ENCODE results near the gene VSTM4. TPM values are rescaled to one million over a fixed set of nuclear protein-coding genes. Genes with fewer than 3 reads are reported as not detected.

Gene VSTM4
- total RNA-seq, 1 experiment from 2014 or later = 0.07 TPM

DNA sequence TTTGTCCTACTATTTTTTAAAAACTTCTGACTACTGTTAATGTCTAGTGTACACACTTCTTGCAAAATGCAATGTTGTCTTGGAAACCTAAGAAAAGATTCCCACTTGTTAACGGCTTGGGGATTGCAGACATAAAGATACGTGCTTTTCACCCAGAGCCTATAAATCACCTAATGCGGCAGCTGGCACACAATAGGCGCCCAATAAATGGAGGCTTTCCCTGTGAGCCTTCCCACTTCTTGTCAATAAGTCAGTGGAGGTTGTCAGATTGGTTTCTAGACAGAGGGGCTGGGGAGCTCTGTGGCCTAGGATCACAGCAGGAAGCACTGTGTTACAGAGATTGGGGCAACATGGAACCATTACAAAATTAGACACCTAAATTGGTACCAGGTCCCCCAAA is 74.7 kb downstream of the VSTM4 start:
- Histone ChIP-seq H3K4me3 (replicated peaks in 1 of 2; ENCODE audit: low read depth in 1 of 2, low read length in 2 of 2) (no peak overlapping the region), H4K20me1 (ENCODE audit: insufficient read depth) (no peaks in the 10 kb centered on the region), H3K4me2 (ENCODE audit: low read length) (no peak overlapping the region), H3K9me2 (ENCODE audit: insufficient read depth) (no peaks in the 10 kb centered on the region), H3K4me1 (ENCODE audit: control insufficient read depth in 1 of 2, insufficient read depth in 2 of 2, low read length in 2 of 2) (peaks cover 0 to 8% of the 10 kb centered on the region in 2 experiments; a peak in 2 of 4 replicates), H3K27me3 (ENCODE audit: insufficient read depth, low read length) (peaks cover 19% of the 10 kb centered on the region), H2AFZ (ENCODE audit: low read depth, low read length, poor library complexity, severe bottlenecking) (no peak overlapping the region), H3K9ac (ENCODE audit: low read length) (no peak overlapping the region), H3K27ac (ENCODE audit: low read depth, low read length) (no peak overlapping the region), H3K9me3 (ENCODE audit: control insufficient read depth in 1 of 2, insufficient read depth in 1 of 2, low read depth in 1 of 2, low read length in 2 of 2) (no peaks in the 10 kb centered on the region), H3K79me2 (ENCODE audit: insufficient read depth, low read length) (no peaks in the 10 kb centered on the region), H3K36me3 (ENCODE audit: control insufficient read depth in 1 of 2, insufficient read depth in 2 of 2, low read length in 2 of 2) (no peaks in the 10 kb centered on the region)
- CTCF ChIA-PET = no interaction called here
- POLR2A ChIA-PET = no interaction called here
- ATAC-seq (no peak), DNase-seq (ENCODE audit: low read depth, low spot score) (no peak)
- RAD21 ChIA-PET (ENCODE audit: low non-redundant PET in 1 of 2, low total read pairs in 2 of 2, uncharacterized antibody in 2 of 2, unreplicated experiment in 2 of 2) = no interaction called here
- no TSS peak for BruUV-seq (replicated peaks)
- intact Hi-C loops (cut with micrococcal nuclease) = no loop called here
- TF ChIP-seq ELF1 (IDR thresholded peaks at IDR 0.05; ENCODE audit: borderline replicate concordance, low read depth) = no peak
- TF ChIP-seq TCF7L2 (IDR thresholded peaks at IDR 0.05; ENCODE audit: borderline replicate concordance, extremely low read depth, insufficient read depth, insufficient read length) = no peak
- TF ChIP-seq CBX3 (IDR thresholded peaks at IDR 0.05; ENCODE audit: low read depth) = no peak
- no peak for TF ChIP-seq SP1 (IDR thresholded peaks at IDR 0.05; ENCODE audit: low read depth)
- TF ChIP-seq, protein P1, sequence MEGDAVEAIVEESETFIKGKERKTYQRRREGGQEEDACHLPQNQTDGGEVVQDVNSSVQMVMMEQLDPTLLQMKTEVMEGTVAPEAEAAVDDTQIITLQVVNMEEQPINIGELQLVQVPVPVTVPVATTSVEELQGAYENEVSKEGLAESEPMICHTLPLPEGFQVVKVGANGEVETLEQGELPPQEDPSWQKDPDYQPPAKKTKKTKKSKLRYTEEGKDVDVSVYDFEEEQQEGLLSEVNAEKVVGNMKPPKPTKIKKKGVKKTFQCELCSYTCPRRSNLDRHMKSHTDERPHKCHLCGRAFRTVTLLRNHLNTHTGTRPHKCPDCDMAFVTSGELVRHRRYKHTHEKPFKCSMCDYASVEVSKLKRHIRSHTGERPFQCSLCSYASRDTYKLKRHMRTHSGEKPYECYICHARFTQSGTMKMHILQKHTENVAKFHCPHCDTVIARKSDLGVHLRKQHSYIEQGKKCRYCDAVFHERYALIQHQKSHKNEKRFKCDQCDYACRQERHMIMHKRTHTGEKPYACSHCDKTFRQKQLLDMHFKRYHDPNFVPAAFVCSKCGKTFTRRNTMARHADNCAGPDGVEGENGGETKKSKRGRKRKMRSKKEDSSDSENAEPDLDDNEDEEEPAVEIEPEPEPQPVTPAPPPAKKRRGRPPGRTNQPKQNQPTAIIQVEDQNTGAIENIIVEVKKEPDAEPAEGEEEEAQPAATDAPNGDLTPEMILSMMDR (IDR thresholded peaks at IDR 0.05 in 2 of 3, conservative IDR thresholded peaks at IDR 0.05 in 1 of 3; ENCODE audit: borderline replicate concordance in 1 of 3, insufficient read depth in 1 of 3, low read depth in 2 of 3, low read length in 2 of 3) = no peak
- TF ChIP-seq RAD21 (IDR thresholded peaks at IDR 0.05; ENCODE audit: low read depth) = no peak
- no peak for TF ChIP-seq EZH2 (IDR thresholded peaks at IDR 0.05)
- TF ChIP-seq, protein P2, sequence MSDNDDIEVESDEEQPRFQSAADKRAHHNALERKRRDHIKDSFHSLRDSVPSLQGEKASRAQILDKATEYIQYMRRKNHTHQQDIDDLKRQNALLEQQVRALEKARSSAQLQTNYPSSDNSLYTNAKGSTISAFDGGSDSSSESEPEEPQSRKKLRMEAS (IDR thresholded peaks at IDR 0.05) = no peak
- TF ChIP-seq EGR1 (IDR thresholded peaks at IDR 0.05; ENCODE audit: low read depth) = no peak
- TF ChIP-seq, protein P3, sequence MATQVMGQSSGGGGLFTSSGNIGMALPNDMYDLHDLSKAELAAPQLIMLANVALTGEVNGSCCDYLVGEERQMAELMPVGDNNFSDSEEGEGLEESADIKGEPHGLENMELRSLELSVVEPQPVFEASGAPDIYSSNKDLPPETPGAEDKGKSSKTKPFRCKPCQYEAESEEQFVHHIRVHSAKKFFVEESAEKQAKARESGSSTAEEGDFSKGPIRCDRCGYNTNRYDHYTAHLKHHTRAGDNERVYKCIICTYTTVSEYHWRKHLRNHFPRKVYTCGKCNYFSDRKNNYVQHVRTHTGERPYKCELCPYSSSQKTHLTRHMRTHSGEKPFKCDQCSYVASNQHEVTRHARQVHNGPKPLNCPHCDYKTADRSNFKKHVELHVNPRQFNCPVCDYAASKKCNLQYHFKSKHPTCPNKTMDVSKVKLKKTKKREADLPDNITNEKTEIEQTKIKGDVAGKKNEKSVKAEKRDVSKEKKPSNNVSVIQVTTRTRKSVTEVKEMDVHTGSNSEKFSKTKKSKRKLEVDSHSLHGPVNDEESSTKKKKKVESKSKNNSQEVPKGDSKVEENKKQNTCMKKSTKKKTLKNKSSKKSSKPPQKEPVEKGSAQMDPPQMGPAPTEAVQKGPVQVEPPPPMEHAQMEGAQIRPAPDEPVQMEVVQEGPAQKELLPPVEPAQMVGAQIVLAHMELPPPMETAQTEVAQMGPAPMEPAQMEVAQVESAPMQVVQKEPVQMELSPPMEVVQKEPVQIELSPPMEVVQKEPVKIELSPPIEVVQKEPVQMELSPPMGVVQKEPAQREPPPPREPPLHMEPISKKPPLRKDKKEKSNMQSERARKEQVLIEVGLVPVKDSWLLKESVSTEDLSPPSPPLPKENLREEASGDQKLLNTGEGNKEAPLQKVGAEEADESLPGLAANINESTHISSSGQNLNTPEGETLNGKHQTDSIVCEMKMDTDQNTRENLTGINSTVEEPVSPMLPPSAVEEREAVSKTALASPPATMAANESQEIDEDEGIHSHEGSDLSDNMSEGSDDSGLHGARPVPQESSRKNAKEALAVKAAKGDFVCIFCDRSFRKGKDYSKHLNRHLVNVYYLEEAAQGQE (IDR thresholded peaks at IDR 0.05; ENCODE audit: low read depth) = no peak
- no peak for TF ChIP-seq CEBPB (IDR thresholded peaks at IDR 0.05; ENCODE audit: low read depth)
- TF ChIP-seq, protein P4, sequence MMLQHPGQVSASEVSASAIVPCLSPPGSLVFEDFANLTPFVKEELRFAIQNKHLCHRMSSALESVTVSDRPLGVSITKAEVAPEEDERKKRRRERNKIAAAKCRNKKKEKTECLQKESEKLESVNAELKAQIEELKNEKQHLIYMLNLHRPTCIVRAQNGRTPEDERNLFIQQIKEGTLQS (IDR thresholded peaks at IDR 0.05) = no peak
- no peak for TF ChIP-seq ZFX (IDR thresholded peaks at IDR 0.05)
